Right cardiac atrium (tissue), 5 donors: ENCODE measurements around the gene TMEM236. TPM values are rescaled to one million over a fixed set of nuclear protein-coding genes. Genes with fewer than 3 reads are reported as not detected.

Experiments
- microRNA-seq, 2 donors: library from miRNA; unstranded; fragments of <30 nt; microRNA quantifications; one replicate each; pipeline ENCODE4 v1.2.0, GENCODE V29; 2020 to 2021
- polyA plus RNA-seq: library from polyadenylated mRNA; stranded (reverse); fragments of 200-250 nt; gene quantifications from one replicate; pipeline ENCODE4 v1.2.3, GENCODE V29; 2013
- total RNA-seq, 4 donors: library from RNA; stranded (reverse); fragmentation: NEBNext Ultra II Directional; extraction: Animal tissue kit (Norgen Biotek cat#: 25700); gene quantifications; one replicate each; pipeline ENCODE4 v1.2.1, GENCODE V29; 2021
- donor health status: healthy with polysubstance abuse.
- donor health status: DM: no; HTN: yes; CAD: no.
- donor health status: DM: no; HTN: no; CAD: no.
- donor health status: DM: no; HTN: yes; CAD: no; lungs with severe emphysema.
- donor health status: DM: yes; HTN: yes; CAD: no.

TMEM236 gene
- total and polyA plus RNA-seq, 5 donors, result 0.27 to 1.0 (median 0.71) TPM

Small RNA genes within 50 kb of the gene (microRNA-seq; reads per million reads assigned to microRNA genes)
- gene MIR511, result 17.7 to 18.2 reads per million in 2 donors

Other genes starting within 250 kb of the TMEM236 start
- gene HACD1, start 134.8 kb upstream of the TMEM236 start, total RNA-seq, result 100 to 1,000 TPM; 107 to 165 (median 160) TPM
- 113 TPM for gene HACD1, start 134.8 kb upstream of the TMEM236 start, polyA plus RNA-seq
- gene STAM, start 108.0 kb upstream of the TMEM236 start, total RNA-seq, result 10 to 100 TPM; 25.2 to 37.9 (median 35.5) TPM
- 16.8 TPM for gene STAM, start 108.0 kb upstream of the TMEM236 start, polyA plus RNA-seq
- gene MRC1, start 57.1 kb downstream of the TMEM236 start, total RNA-seq, result 10 to 100 TPM; 24.4 to 51.8 (median 41.4) TPM
- 4.4 TPM for gene MRC1, start 57.1 kb downstream of the TMEM236 start, polyA plus RNA-seq
- not detected for gene SLC39A12, start 199.7 kb downstream of the TMEM236 start, total RNA-seq
- gene SLC39A12, start 199.7 kb downstream of the TMEM236 start, polyA plus RNA-seq, result 0.05 TPM